ENCODE measurements around the gene DGCR6L.
"Not testable (repeated sequence)": the region's sequence is repeated elsewhere in the genome, so short reads cannot be mapped to it uniquely, and the experiment has no call there.

Gene DGCR6L

GRCh38 chr22:20308806-20309650 is 10.8 kb downstream of the DGCR6L start:
- not testable (repeated sequence) for DNase-seq (ENCODE audit: low read depth)

GRCh38 chr22:20307448-20308447 is 12.1 kb downstream of the DGCR6L start:
- not testable (repeated sequence) for DNase-seq (ENCODE audit: low read depth)

- not testable (repeated sequence) for DNase-seq (ENCODE audit: low read depth)
Measured at GRCh38 chr22:20306646-20307447, 13.0 kb downstream of the DGCR6L start.

- DNase-seq (ENCODE audit: low read depth) = no peak
Measured at GRCh38 chr22:20305894-20306645, 13.8 kb downstream of the DGCR6L start.

GRCh38 chr22:20305230-20305893 is 14.5 kb downstream of the DGCR6L start:
- not testable (repeated sequence) for DNase-seq (ENCODE audit: low read depth)

- DNase-seq (ENCODE audit: low read depth) = no peak
Measured at GRCh38 chr22:20304646-20305045, 15.2 kb downstream of the DGCR6L start.

- not testable (repeated sequence) for DNase-seq (ENCODE audit: low read depth)
Measured at GRCh38 chr22:20303229-20303534, 16.7 kb downstream of the DGCR6L start.

- DNase-seq (ENCODE audit: low read depth) = no peak
Measured at GRCh38 chr22:20302438-20303228, 17.2 kb downstream of the DGCR6L start.

- peak; percentile 45 for DNase-seq (ENCODE audit: low read depth)
Measured at GRCh38 chr22:20299746-20300136, 20.1 kb downstream of the DGCR6L start.

- DNase-seq (ENCODE audit: low read depth) = peak; percentile 75
Measured at GRCh38 chr22:20298803-20299745, 20.8 kb downstream of the DGCR6L start.

GRCh38 chr22:20298110-20298802 is 21.6 kb downstream of the DGCR6L start:
- no peak for DNase-seq (ENCODE audit: low read depth)

GRCh38 chr22:20297414-20298109 is 22.3 kb downstream of the DGCR6L start:
- no peak for DNase-seq (ENCODE audit: low read depth)

- DNase-seq (ENCODE audit: low read depth) = no peak
Measured at GRCh38 chr22:20296598-20296997, 23.3 kb downstream of the DGCR6L start.

- no peak for DNase-seq (ENCODE audit: low read depth)
Measured at GRCh38 chr22:20295262-20296064, 24.4 kb downstream of the DGCR6L start.

GRCh38 chr22:20292673-20293232 is 27.1 kb downstream of the DGCR6L start:
- DNase-seq (ENCODE audit: low read depth) = no peak

- no peak for DNase-seq (ENCODE audit: low read depth)
Measured at GRCh38 chr22:20292108-20292507, 27.8 kb downstream of the DGCR6L start.

All from amniotic epithelial cell (primary cell).